NCI-H1417 treated with DMSO at 0.1 percent for 48 hours (cell line): ENCODE measurements around the gene TREM2.
A peak's percentile ranks its signal among the peaks of the same experiment; 100 is the strongest.
"Not testable (repeated sequence)": the region's sequence is repeated elsewhere in the genome, so short reads cannot be mapped to it uniquely, and the experiment has no call there.

Source experiments
- DNase-seq: peaks from one replicate; lab custom pipeline; 2025; lab: John Stamatoyannopoulos, UW

TREM2 gene

GRCh38 chr6:41153992-41154625 is 8.8 kb downstream of the TREM2 start, which contains the start of gene TREML1:
TREML1 (minus strand) TSS chr6:41154347; CDS start chr6:41154288, 59 bp downstream.
- DNase-seq, result no peak

GRCh38 chr6:41153451-41153850 is 9.5 kb downstream of the TREM2 start:
- no peak for DNase-seq

GRCh38 chr6:41150671-41151070 is 12.2 kb downstream of the TREM2 start:
- no peak for DNase-seq

- DNase-seq, result no peak
Measured at GRCh38 chr6:41147917-41148316, 15.0 kb downstream of the TREM2 start.

- DNase-seq, result no peak
Measured at GRCh38 chr6:41136911-41137310, 26.0 kb downstream of the TREM2 start.

GRCh38 chr6:41135062-41135832 is 27.7 kb downstream of the TREM2 start:
- DNase-seq, result no peak

GRCh38 chr6:41132254-41132653 is 30.7 kb downstream of the TREM2 start:
- DNase-seq, result peak; percentile 17

GRCh38 chr6:41125282-41125681 is 37.6 kb downstream of the TREM2 start:
- DNase-seq, result no peak

GRCh38 chr6:41122918-41123317 is 40.0 kb downstream of the TREM2 start:
- no peak for DNase-seq

GRCh38 chr6:41122373-41122772 is 40.5 kb downstream of the TREM2 start:
- DNase-seq, result no peak

GRCh38 chr6:41120058-41120457 is 42.9 kb downstream of the TREM2 start:
- DNase-seq, result no peak

GRCh38 chr6:41119508-41119907 is 43.4 kb downstream of the TREM2 start:
- DNase-seq, result no peak

- not testable (repeated sequence) for DNase-seq
Measured at GRCh38 chr6:41115027-41115426, 47.9 kb downstream of the TREM2 start.

- no peak for DNase-seq
Measured at GRCh38 chr6:41111017-41111416, 51.9 kb downstream of the TREM2 start.
